HK-2 (cell line): ENCODE results near the gene CCDC116.
"Not testable (repeated sequence)": the region's sequence is repeated elsewhere in the genome, so short reads cannot be mapped to it uniquely, and the experiment has no call there.

Experiments used
- DNase-seq: peaks from one replicate; pipeline ENCODE4 v3.0.0-alpha.2; 2018; ENCODE audit not compliant: unreplicated experiment

CCDC116 gene

DNA sequence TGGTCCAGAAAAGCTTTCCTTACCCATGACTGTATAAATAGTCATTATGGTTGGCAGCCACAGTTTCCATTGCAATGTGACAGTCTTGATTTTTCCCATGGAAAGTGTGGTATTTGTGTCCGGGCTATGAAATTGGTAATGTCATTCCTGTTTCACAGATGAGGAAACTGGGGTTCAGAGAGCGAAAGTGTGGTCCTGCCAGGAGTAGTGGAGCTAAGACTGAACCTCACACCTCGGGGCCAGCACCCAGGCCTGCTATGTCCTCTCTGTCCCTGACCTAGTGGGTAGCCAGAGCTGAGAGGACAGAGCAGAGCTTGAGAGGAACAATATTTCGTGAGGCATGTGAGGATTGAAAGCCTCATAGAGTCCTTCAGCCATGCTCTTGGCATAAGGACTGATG, 1.5 kb upstream of the CCDC116 start:
- no peak for DNase-seq

DNA sequence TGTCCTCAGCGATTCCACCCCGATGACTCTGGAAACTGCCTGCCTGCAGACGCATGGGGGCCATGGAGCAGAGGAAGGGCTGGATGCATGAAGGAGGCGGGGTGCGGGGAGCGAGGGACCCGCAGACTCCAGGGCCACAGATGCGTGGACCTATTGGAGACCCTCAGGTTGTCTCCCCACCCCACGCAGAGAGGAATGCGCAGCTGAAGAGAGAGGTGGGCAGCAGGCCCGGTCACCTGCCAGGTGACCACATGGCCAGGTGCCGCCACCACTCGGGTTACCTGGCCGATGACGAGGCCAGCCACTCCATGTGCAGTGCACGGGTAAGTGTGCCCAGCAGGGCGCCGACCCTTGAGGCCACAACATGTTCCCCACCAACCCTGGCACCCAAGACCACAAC, 371 bp downstream of the CCDC116 start:
- no peak for DNase-seq

DNA sequence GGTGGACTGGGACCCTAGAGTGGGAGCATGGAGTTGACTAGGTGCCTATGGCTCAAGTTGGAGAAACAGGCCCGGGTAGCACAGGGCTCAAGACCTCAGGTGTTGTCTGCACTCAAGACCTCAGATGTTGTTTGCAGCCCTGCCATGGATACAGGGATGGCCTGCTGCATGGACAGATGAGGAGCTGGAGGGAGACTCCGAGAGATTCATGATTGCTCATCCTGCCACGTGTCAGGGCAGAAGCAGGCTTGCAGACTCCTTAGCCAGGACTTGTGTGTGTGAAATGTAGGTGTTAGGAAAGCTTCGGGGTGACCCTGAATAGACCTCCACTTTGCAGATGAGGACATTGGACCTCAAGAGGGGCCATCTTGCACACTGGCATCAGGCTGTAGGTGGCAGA, 921 bp downstream of the CCDC116 start:
- DNase-seq, result no peak

DNA sequence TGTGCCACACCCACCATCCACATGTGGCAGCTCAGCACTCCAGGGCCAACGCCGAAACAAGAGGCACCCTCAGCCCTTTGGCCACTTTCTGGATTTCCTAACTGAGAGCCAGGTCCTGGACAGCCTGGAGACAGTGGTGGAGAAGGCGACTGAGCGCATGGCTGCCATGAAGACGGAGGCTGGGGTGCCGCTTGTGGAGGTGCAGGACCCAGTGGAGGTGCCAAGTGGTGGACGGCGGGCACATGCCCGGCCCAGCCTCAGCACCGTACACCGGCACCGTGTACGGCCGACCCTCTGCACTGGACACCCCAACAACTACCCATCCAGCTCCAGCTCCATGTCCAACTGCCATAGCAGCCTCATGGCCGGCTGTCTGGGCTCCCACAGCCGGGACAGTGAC, 1.5 kb downstream of the CCDC116 start:
- no peak for DNase-seq

DNA sequence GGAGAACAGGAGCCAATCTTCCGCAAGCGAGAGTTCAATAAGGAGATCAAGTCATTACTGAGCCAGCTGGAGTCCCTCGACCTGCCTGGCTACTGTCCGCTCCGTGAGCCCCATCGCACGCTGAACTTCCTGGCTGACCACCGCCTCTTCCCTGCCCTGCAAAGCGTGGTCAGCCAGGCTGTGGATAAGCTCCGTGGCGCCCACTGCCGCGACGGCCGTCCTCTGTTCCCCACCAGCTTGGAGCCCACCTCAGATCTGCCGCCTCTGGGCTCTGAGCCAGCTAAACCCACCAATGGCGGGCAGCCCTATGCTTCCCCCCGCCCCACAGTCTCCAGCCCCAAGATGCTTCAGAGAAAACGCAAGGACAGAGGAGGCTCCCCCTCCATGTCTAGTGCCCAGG, 2.3 kb downstream of the CCDC116 start:
- DNase-seq, result no peak

DNA sequence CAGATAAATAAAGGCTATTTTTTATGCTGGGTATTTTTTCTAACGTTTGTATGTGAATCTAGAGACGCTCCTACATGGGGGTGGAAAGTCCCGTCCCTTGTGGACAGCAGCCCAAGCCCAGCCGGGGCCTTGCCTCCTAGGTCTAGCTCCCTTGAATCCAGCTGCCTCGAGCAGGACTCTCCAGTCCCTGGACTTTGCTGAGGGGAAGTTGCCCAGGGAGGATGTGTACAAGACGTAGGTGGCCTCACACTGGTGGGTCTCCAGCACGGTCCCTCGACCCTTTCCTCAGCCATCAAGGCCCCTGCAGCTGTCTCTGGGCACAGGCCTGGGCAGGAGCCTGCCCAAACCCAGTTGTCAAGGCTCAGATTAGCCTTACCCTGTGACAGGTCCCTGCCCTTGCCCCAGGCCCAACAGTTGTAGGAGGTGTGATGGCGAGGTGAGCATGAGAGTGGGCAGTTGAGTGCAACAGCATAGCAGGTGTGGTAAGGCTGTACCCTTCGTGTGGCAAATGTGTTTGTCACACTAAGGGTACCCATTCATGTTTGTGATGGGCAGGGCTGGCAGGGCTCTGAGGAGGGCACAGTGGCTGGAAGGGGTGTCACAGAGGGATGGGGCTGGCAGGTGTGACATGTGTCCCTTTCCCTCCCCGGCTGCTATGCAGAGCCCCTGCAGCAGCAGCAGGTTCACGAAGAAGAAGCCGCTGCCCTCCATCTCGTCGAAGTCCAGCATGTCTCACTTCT, 3.4 kb downstream of the CCDC116 start:
- DNase-seq, result no peak

DNA sequence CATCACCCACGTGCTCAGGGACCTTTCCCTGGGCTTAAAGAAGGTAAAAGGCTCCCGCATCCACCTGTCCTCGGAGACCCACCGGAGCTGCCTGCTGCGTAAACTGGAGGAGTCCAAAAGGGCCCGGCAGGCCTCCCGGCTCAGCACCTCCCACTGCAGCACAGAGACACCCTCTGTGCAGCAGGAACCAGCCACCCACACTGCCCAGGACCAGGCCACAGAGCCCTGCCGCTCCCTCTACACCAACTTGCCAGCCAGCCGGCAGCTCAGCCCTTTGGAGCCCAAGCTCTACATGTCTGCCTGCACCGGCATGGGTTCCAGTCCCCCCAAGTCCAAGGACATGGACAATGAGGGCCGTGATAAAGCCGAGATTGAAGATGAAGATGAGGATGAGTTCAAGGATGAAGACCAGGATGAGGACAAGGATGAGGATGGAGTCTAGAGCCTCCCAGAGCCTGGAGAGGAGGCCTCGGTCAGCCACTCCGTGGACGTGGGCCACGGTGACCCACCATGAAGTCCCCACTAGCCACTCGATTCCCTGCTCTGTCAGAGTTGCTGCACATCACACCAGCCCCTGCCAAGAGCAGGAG, 4.2 kb downstream of the CCDC116 start:
- DNase-seq, result no peak

DNA sequence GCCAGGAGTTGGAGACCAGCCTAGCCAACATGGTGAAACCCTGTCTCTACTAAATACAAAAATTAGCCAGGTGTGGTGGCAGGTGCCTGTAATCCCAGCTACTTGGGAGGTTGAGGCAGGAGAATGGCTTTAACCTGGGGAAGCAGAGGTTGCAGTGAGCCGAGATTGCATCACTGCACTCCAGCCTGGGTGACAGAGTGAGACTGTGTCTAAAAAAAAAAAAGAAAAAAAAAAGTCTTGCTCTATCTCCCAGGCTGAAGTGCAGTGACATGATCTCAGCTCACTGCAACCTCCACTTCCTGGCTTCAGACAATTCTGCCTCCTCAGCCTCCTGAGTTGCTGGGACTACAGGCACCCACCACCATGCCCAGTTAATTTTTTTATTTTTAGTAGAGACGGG, 4.9 kb downstream of the CCDC116 start:
- not testable (repeated sequence) for DNase-seq

DNA sequence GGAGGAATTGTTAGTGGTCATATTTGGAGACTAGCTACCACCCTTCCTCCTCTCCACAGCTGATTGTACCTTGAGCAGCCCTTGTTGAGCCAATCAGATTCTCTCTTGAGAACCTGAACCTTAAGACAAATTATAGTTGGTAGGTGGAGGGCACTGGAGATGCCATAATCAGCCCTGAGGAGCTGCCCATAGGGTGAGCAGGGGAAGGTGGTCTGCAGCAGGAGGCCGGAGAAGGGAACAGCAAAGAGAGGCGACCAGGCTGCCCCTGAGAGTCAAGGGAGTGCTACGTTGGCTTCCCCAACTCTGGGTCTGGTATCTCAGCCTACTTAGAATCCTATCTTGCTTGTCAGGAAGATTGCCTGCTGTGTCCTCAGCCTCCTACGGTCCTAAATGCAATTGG, 6.8 kb downstream of the CCDC116 start:
- DNase-seq, result no peak

DNA sequence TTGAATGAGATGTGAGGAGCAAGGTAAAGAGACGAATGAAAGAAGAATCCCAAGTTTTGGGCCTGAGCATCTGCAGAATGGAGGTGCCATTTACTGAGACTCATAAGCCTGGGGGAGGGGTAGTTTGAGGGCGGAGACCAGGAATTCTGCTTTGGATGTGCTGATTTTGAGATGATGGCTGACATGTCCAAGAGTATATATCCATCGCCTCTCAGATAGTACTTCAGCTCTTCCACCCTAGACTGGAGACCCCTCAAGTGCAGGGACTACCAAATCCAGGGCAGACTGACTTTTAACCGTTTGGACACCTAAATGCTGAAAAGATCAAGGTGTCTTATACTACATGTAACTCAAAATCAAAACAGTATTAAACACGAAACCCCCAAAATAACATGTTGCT, 8.2 kb downstream of the CCDC116 start:
- DNase-seq, result no peak

DNA sequence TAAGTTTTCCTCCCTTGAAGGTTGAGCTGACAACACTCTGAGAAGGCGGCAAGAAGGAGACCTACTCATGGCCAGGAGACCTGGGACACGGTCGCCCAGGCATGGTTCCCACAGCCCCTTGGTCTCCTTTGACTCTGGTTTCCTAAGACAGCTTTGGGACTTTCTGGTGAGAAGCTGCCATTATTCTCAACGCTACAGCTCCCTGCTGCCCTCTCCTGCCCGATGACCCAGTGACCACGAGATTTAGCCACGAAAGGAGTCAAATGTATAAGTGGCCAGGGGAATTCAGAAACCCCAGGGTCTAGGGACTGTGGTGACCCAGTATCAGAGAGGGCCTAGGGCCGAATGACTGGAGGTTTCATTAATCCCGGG, 8.8 kb downstream of the CCDC116 start:
- peak; percentile 47 for DNase-seq

DNA sequence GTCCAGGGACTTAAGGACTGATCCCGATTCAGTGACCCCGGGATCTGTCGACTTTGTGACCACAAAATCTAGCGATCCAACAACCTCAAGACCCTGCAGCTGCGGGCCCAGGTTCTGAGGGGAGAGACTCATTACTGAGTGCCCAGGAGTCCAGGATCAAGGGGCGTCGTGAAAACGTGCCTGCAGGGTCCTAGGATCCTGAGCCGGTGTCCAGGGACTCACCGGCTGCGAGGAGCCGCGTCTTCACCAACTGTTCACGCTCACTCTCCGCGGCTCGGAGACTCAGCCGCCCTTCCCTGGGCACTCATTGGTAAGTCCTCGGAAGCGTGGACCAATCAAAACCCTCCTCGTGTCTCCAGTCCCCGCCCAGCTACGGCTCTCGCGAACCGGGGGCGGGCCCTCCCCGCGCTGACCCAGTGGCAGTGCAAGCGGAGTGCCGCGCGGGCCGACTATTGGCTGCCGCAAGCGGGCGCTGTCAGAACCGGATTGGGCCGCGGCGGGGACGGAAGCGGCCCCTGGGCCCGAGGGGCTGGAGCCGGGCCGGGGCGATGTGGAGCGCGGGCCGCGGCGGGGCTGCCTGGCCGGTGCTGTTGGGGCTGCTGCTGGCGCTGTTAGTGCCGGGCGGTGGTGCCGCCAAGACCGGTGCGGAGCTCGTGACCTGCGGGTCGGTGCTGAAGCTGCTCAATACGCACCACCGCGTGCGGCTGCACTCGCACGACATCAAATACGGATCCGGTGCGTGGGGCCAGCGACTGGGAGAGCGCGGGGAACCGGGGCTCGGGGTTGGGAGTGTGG, 9.4 kb downstream of the CCDC116 start, which contains the start of gene SDF2L1:
TSS of gene SDF2L1 (plus strand) at position 514 of the 795 bp plus-strand sequence. CDS start at position 549, 35 bp downstream.
- DNase-seq, result peak; percentile 97

DNA sequence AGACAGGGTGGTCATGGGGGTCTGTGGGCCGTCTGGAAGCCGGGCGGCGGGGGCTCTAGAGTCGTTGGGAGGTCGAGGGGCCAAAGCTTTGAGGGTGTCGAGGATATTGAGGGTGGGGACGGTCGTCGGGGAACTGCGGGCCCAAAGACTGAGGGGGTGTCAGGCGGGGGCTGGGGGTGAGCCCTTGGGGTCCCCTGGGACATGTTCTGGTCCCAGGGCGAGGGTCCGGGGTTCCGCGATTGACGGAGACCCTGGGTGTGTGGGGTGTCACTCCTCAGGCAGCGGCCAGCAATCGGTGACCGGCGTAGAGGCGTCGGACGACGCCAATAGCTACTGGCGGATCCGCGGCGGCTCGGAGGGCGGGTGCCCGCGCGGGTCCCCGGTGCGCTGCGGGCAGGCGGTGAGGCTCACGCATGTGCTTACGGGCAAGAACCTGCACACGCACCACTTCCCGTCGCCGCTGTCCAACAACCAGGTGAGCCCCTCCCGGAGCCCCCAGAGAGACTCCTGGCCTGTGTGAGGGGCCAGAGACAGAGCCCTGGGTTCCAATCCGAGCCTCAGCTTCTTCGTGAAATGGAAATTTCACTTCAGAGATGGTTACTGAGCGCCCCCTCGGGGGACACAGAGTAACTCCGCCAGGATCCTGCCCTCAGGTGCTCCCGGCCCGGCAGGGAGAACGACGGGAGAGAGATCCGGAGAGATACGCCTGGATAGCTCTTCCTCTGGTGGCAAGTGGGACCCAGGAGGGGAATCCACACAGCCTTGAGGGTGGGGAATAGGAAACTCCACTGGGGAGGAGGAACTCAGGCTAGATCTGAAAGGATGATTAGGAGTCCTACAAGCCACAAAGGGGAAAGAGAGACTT, 10.3 kb downstream of the CCDC116 start:
- DNase-seq, result peak; percentile 66

DNA sequence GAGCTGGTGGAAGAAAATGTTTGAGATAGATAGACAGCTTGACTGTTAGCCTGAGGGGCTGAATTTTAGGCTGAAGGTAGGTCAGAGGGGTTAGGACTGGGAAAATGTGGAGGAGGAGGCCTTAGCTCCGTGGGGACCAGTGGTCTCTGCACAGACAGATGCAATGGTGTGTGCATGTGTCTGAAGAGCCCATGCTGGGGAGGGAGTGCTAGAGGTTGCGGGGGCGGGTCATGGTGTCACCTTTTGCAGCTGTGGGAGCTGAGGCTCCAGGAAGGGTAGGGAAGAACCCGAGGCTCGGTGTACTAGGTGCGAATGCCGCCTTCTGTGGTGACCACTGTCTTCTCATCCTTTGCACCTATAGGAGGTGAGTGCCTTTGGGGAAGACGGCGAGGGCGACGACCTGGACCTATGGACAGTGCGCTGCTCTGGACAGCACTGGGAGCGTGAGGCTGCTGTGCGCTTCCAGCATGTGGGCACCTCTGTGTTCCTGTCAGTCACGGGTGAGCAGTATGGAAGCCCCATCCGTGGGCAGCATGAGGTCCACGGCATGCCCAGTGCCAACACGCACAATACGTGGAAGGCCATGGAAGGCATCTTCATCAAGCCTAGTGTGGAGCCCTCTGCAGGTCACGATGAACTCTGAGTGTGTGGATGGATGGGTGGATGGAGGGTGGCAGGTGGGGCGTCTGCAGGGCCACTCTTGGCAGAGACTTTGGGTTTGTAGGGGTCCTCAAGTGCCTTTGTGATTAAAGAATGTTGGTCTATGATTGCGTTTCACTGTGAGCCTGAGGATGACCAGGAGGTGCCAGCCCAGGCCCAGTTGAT, 11.2 kb downstream of the CCDC116 start:
- no peak for DNase-seq

DNA sequence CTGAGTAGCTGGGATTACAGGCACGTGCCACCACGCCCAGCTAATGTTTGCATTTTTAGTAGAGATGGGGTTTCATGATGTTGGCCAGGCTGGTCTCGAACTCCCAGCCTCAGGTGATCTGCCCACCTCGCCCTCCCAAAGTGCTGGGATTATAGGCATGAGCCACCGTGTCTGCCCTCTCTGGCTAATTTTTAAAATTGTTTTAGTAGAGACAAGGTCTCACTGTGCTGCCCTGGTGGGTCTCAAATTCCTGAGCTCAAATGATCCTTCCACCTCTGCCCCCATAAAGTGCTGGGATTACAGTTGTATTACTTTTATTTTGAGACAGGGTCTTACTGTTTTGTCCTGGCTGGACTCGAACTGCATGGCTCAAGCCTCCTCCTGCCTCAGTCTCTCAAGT, 13.0 kb downstream of the CCDC116 start:
- not testable (repeated sequence) for DNase-seq

DNA sequence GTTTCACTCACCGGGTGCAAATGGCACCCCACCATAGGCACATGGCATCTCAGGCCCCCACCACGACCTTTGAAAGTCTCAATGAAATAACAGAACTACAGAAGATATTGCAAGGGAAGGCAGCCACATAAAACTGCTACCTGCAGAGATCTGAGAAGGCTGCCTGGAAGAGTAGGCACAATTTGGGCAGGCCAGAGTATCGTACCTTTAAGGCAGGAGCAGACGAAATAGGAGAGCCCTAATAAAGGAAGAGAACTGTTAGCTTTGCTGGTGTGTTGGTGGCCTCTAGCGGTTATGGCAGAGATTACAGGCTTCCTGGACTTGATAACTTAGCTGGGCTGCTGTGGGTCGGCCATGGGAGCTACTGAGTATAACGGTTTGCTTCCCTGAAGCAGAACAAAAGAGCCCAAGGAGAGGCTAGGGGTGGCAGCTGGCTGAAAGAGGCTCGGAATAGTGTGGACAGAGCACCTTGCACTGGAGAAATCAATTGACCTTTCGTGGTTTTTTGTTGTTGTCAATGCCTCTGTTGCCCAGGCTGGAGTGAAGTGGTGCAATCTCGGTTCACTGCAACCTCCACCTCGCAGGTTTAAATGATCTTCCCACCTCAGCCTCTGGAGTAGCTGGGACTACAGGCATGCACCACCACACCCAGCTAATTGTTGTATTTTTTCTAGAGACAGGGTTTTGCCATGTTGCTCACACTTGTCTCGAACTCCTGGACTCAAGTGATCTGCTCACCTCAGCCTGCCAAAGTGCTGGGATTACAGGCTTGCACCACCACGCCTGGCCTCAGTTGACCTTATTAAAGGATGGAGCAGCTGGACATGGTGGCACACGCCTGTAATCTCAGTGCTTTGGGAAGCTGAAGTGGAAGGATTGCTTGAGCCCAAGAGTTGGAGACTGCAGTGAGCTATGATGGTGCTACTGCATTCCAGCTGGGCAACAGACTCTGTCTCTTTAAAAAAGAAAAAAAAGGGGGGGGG, 14.3 kb downstream of the CCDC116 start:
- peak; percentile 57 for DNase-seq

DNA sequence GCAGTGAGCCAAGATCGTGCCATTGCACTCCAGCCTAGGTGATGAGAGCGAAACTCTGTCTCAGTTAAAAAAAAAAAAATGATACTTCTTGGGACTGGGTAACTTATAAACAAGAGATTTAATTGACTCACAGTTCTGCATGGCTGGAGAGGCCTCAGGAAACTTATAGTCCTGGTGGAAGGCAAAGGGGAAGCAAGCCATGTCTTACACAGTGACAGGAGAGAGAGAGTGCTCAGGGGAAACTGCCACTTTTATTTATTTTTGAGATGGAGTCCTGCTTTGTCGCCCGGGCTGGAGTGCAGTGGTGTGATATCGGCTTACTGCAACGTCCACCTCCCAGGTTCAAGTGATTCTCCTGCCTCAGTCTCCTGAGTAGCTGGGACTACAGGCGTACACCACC, 17.7 kb downstream of the CCDC116 start:
- DNase-seq, result no peak

DNA sequence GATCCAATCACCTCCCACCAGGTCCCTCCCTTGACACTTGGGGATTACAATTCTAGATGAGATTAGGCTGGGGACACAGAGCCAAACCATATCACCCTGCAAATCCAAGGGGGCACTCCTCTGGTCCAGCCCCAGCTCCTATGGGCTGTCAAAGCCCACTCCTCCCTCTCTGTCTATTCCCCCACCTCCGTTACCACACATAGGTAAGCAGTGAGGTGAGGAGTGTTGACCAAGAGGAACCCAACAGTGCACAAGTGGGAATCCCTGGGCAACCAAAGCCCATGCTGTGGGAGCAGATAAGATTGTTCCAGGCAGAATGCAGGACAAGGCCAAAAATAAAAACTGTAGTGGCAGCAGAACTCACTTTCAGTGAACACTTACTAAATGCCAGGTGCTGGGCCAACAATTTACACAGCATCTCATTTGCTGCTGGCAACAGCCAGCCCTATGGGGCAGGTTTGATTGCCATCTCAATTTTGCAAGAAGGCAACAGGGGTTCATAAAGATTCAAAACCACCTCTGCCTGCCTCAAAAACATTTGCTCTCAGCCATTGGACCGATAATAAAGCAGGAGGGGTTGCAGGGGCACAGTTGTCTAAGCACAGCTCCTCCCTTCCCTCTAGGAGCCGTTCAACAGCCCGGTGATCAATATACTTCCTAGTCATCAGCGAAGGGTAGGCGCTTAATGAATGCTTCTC, 18.4 kb downstream of the CCDC116 start:
- no peak for DNase-seq

DNA sequence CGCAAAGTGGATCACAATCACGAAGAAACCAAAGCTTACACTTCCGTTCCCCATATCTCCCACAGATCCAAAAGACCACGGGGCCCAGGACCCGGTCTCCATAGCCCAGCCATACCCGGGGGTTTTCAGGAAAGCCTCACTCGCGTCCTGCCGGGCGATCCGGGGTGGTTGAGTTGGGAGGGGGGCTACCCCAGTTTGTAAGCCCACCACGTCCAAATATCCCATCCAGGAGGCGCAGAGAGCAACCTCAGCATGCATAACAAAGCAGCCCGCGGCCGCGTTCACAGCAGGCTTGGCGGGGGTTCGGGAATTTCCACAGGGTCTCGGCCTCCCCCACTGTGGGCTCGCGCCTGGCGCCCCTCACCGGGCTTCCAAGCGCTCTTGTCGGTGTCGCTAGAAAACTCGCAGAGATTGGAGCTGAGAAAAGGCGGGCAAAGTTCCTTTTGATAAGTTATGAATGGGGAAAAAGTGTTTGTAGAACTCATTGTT, 19.0 kb downstream of the CCDC116 start:
- DNase-seq, result no peak
